OCI-LY1 (cell line): ENCODE results near the gene QRICH1.

Experiments
- H2AFZ ChIP-seq: fragments of 200-600 bp; sonication (generic), shearing (Covaris generic); 2 replicates; pipeline ENCODE4 v1.6.0; 2014; ENCODE audit warnings: antibody characterized with exemption, mild to moderate bottlenecking, low read length
- H3F3A ChIP-seq: fragments of 200-600 bp; sonication (generic), shearing (Covaris generic); 2 replicates; pipeline ENCODE4 v1.6.0; 2014; ENCODE audit warnings: mild to moderate bottlenecking, antibody characterized with exemption, low read length, moderate library complexity; ENCODE audit not compliant: insufficient read depth
- H3K27ac ChIP-seq: fragments of 200-600 bp; sonication (generic); 2 replicates; pipeline ENCODE4 v1.5.1; 2014; ENCODE audit warnings: low read length, mixed run types, mild to moderate bottlenecking, low read depth; ENCODE audit not compliant: poor library complexity, severe bottlenecking
- H3K27me3 ChIP-seq: fragments of 200-600 bp; sonication (generic); 2 replicates; pipeline ENCODE4 v1.6.0; 2014; ENCODE audit warnings: antibody characterized with exemption, mild to moderate bottlenecking, low read length, moderate library complexity; ENCODE audit not compliant: insufficient read depth
- H3K36me3 ChIP-seq: fragments of 200-600 bp; sonication (generic); 2 replicates; pipeline ENCODE4 v1.6.1; 2014; ENCODE audit warnings: mild to moderate bottlenecking, antibody characterized with exemption, low read length, moderate library complexity, mixed read lengths; ENCODE audit not compliant: insufficient read depth
- H3K4me1 ChIP-seq: fragments of 200-600 bp; sonication (generic); 2 replicates; pipeline ENCODE4 v1.5.1; 2014; ENCODE audit warnings: mild to moderate bottlenecking, low read length, moderate library complexity; ENCODE audit not compliant: insufficient read depth, severe bottlenecking
- H3K4me2 ChIP-seq: fragments of 200-600 bp; sonication (generic), shearing (Covaris generic); 2 replicates; pipeline ENCODE4 v1.6.1; 2014; ENCODE audit warnings: low read length
- H3K4me3 ChIP-seq: fragments of 200-600 bp; sonication (generic); 2 replicates; pipeline ENCODE4 v1.5.1; 2014; ENCODE audit warnings: low read length, low read depth, mild to moderate bottlenecking, mixed read lengths; ENCODE audit not compliant: poor library complexity, severe bottlenecking
- H3K79me2 ChIP-seq: fragments of 200-600 bp; shearing (Covaris generic); 2 replicates; pipeline ENCODE4 v1.6.1; 2016; ENCODE audit warnings: mixed run types, low read length, mixed read lengths; ENCODE audit not compliant: insufficient read depth
- H3K9ac ChIP-seq: fragments of 200-600 bp; sonication (generic), shearing (Covaris generic); 2 replicates; pipeline ENCODE4 v1.6.1; 2014; ENCODE audit warnings: mild to moderate bottlenecking, low read length, mixed read lengths
- H3K9me2 ChIP-seq: fragments of 200-600 bp; sonication (generic), shearing (Covaris generic); 2 replicates; pipeline ENCODE4 v1.6.1; 2014; ENCODE audit warnings: low read depth, mild to moderate bottlenecking, low read length, mixed read lengths
- H3K9me3 ChIP-seq: fragments of 200-600 bp; shearing (Covaris generic); 2 replicates; pipeline ENCODE4 v1.6.1; 2014; ENCODE audit warnings: low read length, mixed read lengths
- H4K20me1 ChIP-seq: fragments of 200-600 bp; sonication (generic), shearing (Covaris generic); 2 replicates; pipeline ENCODE4 v1.6.0; 2016; ENCODE audit warnings: mild to moderate bottlenecking, low read length; ENCODE audit not compliant: insufficient read depth
- CTCF ChIP-seq: fragments of 200-600 bp; sonication (generic), shearing (Covaris generic); IDR thresholded peaks from 2 replicates; pipeline ENCODE4 v1.5.1; 2017; ENCODE audit warnings: mild to moderate bottlenecking, antibody characterized with exemption, low read length, moderate library complexity, mixed read lengths
- EZH2 ChIP-seq: fragments of 200-600 bp; sonication (generic), shearing (Covaris generic); IDR thresholded peaks from 2 replicates; pipeline ENCODE4 v1.8.0; 2017; ENCODE audit warnings: borderline replicate concordance, mixed run types, mild to moderate bottlenecking, antibody characterized with exemption, low read length, moderate library complexity, mixed read lengths

QRICH1 gene

GRCh38 chr3:49005303-49005680 is 88.6 kb downstream of the QRICH1 start:
- Histone ChIP-seq H3K79me2 (no peaks in the 10 kb centered on the region), H4K20me1 (no peaks in the 10 kb centered on the region), H3K27me3 (no peaks in the 10 kb centered on the region), H3K9me2 (no peaks in the 10 kb centered on the region), H3F3A (no peaks in the 10 kb centered on the region), H3K9ac (no peak overlapping the region), H3K27ac (no peak overlapping the region), H3K36me3 (no peaks in the 10 kb centered on the region), H3K4me3 (no peak overlapping the region), H3K4me1 (peaks cover 17% of the 10 kb centered on the region), H3K9me3 (no peaks in the 10 kb centered on the region), H3K4me2 (no peak overlapping the region), H2AFZ (no peak overlapping the region)
- TF ChIP-seq EZH2 (no peak), CTCF (no peak)

- Histone ChIP-seq H3K79me2 (no peaks in the 10 kb centered on the region), H3K27ac (no peak overlapping the region), H3K9me2 (no peaks in the 10 kb centered on the region), H3F3A (no peaks in the 10 kb centered on the region), H3K4me3 (no peak overlapping the region), H3K27me3 (no peaks in the 10 kb centered on the region), H3K9ac (no peak overlapping the region), H3K36me3 (no peaks in the 10 kb centered on the region), H3K4me2 (no peak overlapping the region), H2AFZ (no peak overlapping the region), H3K4me1 (peaks cover 17% of the 10 kb centered on the region), H3K9me3 (no peaks in the 10 kb centered on the region), H4K20me1 (no peaks in the 10 kb centered on the region)
- TF ChIP-seq CTCF, result no peak
- TF ChIP-seq EZH2, result no peak
Measured at GRCh38 chr3:49004352-49005302, 89.2 kb downstream of the QRICH1 start.

- Histone ChIP-seq H3F3A (no peaks in the 10 kb centered on the region), H3K27me3 (no peaks in the 10 kb centered on the region), H3K9me3 (no peaks in the 10 kb centered on the region), H3K4me1 (peaks cover 2% of the 10 kb centered on the region), H3K27ac (no peak overlapping the region), H4K20me1 (no peaks in the 10 kb centered on the region), H3K79me2 (no peaks in the 10 kb centered on the region), H3K36me3 (peaks cover 7% of the 10 kb centered on the region; the same call in 1 of the 2 replicates), H3K9me2 (no peaks in the 10 kb centered on the region), H3K9ac (no peak overlapping the region), H3K4me2 (no peak overlapping the region), H2AFZ (no peak overlapping the region), H3K4me3 (no peak overlapping the region)
- no peak for TF ChIP-seq EZH2
- TF ChIP-seq CTCF, result no peak
Measured at GRCh38 chr3:49001155-49001554, 92.7 kb downstream of the QRICH1 start.
